GM21360 (cell line): ENCODE results near the gene TSHZ2.
"Not testable (repeated sequence)": the region's sequence is repeated elsewhere in the genome, so short reads cannot be mapped to it uniquely, and the experiment has no call there.

ENCODE experiments used
- ATAC-seq: cut with Tn5 transposase; IDR thresholded peaks from one replicate; pipeline ENCODE4 v1.9.1; 2021; ENCODE audit warnings: mild to moderate bottlenecking, moderate library complexity; ENCODE audit not compliant: unreplicated experiment

The TSHZ2 gene

DNA sequence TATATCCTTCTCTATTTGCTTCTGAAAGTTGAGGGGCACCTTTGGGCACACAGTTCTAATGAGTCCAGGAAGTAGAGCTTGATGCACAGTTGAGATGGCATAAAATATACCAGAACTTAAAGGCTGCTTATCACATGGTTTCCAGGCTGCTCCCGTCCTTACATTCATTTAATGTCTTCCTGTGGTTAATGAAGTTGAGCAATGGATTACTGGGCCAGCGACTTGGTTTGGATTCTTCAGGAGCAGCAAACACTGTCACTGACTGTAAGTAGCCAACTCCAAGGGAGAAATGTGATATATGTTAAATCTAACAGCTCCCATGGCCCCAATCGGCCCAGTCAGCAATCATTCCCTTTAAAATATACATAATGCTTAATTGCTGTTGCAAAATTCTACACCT lies 9.0 kb upstream of the TSHZ2 start:
- ATAC-seq: no peak

DNA sequence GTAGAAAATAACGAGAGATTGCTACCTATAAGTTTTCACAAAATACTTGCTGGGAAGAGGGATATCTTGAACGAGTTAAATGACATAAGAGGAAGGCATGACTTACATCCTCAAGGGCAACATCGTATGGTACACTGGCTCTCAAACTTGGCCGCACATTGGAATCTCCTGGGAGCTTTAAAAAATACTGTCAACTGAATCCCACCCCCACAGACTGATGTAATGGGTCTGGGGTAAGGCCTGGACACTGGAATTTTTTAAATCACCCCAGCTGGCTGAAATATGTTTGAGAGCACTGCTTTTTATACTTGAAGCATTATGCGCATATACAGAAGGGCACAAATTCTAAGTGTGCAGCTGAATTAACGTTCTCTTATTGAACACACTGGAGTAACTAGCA lies 8.0 kb upstream of the TSHZ2 start:
- no peak for ATAC-seq

DNA sequence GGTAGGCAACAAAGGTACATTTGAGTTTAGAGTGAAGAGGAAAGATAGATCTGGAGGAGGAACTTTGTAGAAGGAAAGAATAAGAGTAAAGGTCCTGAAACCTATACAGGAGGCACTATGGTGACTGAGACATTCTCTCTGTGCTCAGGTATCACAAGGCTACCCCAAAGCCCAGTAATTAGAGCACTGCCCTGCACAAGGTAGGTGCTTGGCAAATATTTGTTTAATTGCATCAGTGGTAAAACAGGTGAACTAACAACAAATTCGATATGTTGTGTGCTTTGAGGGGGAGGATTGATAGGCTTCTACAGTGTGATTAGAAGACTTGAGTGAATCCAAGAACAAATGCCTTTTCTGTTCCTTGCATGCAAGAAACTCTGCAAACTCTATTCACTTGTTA lies 6.8 kb upstream of the TSHZ2 start:
- ATAC-seq: no peak

DNA sequence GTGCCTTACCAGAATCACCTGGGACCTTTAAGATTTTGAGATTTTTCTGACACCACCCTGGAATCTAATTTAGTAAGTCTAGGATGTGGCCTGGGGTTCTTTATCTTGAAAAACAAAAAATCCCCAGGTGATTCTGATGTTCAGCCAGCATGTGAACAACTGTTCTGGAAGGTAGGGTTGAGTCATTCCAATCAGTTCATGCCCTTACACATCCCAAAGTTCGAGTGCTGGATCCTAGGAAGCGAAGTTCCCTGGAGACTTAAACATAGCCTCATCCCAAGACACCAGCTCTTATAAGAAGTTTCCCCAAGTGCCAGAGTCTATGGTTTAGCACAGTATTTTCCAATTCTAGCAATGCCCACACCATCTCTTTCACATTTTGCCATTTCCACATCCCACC lies 6.3 kb upstream of the TSHZ2 start:
- no peak for ATAC-seq

DNA sequence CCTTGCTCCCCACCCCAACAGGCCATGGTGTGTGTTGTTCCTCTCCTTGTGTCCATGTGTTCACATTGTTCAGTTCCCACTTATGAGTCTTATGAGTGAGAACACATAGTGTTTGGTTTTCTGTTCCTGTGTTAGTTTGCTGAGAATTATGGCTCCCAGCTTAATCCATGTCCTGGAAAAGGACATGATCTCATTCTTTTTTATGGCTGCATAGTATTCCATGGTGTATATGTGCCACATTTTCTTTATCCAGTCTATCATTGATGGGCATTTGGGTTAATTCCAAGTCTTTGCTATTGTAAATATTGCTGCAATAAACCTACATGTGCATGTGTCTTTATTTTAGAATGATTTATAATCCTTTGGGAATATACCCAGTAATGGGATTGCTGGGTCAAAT lies 5.6 kb upstream of the TSHZ2 start:
- ATAC-seq: not testable (repeated sequence)

DNA sequence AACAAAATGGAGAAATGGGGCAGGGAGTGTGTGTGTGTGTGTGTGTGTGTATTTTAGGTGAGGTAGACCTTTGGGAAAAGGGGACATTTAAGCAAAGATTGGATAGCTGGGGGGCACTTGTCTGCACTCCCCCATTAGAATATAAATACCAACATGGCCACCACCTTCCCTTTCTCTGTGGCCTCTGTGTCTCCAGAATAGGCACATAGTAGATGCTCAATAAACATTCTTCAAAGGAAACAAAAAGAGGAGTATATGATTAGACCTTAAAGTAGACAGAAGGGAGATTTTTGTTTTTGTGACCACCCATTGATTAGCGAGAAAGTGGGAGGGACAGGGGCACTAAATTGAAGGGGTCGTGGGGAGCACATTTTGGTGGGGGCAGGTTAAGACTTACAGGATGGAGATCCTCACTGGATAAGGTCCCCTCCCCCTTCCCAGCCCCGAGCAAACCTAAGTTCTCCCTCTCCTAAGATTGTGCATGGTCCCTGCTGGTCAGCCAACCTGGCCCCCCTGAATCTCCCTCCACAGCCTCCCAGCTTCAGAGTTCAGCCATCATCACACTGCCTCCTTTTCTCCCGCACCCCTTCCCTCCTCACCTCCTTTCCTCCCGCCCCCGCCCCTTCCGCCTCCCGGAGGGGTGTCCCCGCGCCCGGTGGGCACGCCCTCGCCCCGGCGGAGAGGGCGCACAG lies 514 bp upstream of the TSHZ2 start:
- ATAC-seq: no peak

DNA sequence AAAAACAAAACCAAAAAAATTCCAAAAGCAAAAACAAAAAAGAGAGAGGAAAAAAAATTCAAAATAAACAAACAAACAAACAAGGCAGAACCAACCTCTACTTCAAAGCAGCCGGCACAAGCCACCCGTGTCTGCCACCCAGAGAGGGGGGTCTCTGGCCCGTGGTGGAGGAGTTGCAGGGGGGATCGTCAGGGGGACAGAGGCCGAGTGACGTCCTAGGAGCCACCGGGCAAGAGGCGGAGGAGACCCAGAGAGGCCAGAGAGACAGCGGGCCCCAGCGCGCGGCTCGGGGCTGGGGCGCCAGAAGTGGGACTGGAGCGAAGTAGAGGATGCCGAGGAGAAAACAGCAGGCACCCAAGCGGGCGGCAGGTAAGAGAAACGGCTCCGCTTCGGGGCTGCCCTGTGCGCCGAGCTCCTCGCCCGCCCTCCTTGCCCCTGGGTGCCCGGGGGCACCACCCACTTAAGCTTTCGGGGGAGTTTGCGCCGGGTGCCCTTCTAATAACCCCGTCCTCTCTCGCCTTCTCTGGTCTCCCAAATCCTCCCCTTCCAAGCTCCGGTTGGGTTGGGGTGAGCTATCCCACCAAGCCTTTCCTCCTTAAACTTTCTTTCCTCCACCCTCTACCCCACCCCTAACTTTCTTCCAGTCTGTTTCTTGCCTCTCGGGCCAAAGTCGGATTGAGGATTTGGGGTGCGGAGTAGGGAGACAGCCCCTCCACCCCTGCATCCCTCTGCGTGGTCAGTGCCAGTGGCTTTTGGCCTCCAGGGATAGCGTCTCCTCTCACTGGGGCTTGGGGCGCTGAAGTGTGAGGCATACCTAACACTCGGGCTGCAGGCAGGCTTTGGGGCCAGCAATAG lies 1.0 kb downstream of the TSHZ2 start:
- no peak for ATAC-seq

DNA sequence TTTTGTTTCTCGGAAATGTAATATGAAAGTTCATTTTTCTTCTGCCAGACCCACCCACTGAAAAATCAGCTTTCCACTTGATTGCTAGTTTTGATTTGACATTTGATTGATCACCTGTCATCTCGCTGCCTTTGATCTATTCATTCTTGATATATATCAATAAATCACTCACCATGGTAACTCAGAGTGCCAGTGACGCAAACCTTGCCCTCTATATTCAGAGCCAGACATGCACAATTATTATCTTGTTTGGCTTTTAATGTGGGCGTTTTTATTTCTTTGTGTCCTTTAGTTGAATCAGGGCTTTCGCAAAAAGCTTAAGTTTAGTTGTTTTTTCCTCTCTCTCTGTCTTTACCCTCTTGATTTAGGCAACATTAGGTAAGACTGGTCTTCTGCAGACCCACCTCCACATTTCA lies 2.0 kb downstream of the TSHZ2 start:
- no peak for ATAC-seq

DNA sequence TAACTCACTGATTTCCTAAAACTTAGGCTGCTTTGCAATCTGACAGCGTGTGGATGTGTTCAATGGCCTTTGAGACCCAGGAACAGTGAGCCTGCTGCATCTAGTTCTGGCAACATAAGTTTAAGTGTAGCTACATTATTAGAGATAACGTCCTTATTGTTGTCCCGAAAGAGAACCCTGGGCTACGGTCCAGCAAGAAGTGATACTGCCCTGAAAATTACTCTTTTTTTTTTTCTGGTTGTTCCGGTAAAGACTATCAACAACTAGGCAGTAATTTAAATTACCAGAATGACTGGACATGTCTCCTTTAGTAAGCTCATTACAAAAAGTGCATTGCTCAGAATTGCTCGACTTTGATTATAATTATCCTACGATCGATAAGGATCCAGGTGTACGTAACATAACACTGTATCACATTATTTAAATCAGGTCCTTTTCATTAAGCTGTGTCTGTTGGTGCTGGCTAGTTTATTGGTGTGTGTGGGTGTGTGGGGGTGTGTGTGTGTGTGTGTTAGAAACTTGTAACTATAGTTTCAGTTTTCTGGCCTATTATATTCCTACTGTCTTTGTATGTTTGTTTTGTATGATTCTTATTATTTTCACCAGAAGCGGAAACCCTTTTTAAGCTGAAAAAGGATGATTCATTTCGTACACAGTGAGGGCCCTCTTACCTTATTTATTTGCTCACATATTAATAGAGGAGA lies 3.0 kb downstream of the TSHZ2 start:
- ATAC-seq: no peak

DNA sequence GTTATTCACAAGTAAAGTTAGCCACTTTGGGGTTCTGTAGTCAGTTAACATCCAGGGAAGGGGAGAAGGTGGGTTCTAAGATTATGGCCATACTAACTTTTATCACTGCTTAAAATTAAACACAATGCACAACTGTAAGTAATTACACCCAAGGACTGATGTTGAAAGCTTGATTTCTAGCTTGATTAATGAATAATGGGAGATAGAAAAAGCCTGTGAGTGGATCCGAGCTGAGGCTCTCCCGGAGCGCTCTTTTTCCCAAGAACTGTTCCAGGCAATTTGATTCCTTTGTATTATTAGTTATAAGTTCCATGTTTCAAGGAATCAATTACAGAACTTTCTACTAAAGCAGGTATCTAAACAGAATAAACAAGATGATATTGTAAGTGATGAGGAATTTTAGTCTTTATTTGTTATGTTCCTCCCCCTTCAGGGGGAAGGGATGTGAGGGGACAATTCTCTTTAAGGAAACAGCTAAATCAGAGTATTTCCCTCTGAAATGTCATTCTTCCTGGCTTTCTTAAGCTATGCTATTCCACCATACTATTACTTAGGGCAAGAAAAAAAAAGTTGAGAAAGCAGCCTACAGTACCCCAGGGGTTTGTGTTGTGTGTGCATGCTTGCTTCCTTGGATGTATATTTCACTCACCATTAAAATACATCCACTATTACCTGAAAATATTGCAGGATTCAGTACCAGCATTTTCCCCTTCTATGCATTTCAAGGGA lies 3.8 kb downstream of the TSHZ2 start:
- ATAC-seq: no peak

DNA sequence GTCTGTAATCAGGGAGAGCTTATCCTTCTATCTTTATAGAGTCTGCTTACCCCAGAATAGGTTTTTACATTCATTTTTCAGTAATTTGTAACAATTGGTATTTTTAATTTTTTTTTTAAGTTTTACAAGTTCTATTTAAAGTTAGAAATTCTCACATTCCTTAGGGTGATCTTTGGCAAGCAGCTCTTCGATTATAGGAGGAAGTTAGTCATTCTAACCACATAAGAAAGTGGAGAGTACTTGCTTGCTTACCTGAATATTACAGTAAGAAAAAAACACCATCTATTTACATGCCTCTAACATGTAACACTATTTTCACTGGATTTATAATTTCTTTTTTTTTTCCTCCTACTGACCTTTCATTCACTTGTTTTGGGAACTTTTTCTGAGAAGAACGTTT lies 6.7 kb downstream of the TSHZ2 start:
- ATAC-seq: no peak

DNA sequence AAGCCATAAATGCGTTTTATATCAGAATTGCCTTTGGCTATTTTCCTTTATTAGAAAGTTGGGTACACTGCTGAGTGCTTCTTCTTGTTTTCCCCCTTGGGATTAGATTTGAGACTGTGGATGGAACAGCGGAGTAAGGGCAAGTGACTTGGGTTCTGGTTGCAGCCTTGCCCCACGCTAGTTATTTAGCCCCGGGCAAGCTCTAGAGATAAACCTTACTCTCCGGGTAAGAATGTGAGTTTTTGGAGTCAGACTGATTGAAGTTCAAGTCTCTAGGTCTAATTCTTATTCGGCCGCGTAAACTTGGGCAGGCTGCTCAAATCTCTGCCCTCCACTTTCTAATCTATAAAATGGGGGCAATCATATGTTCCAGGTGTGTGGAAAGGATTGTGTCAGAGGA lies 8.9 kb downstream of the TSHZ2 start:
- no peak for ATAC-seq

DNA sequence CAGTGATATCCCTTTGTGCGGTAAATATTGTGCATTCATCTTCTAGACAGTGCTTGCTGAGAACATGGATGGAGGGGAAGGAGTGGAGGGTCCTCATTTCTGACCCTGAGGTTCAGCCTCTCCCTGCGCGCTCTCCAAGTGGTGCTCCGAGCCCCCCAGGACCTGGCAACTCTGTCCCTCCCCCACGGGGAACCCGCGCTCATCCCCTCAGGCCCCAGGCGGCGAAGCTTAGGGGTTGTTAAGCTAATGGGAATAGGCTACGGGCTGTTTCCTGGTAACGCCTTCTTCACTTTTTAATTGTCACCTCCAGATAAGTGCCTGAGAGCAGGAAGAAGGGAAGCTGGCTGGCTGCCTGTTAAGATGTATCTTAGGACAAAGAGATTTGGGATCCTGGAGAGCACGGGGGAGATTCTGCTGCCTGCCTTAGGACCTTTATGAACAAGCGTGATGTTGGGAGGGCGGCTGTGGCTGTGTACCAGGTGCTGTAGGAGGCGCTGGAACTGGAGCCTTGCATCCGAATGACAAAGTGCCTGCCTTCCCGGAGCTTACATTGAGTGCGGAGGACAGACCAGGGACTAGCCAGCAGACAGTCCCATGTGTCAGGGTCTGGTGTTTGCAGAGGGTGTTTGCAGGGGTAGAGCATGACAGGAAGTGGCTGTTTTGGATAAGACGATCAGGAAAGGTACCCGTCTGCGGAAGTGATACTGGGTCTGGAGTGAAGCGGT lies 11.7 kb downstream of the TSHZ2 start:
- no peak for ATAC-seq

DNA sequence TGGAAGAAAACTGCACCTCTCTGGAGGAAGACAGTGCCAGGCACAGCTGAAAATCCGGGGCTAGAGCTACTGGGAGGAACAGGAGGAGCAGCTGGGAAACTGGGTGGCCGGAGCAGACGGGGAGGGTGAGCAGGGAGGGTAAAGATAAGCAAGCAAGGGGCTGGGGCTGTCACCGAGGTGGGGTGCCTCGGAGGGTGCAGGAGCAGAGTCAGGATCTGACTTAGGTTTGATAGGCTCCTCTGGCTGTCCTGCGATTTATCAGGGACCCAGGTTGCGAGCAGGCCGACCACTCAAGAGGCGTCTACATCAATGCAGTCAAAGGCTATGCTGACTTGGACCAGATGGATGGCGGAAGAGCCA lies 12.3 kb downstream of the TSHZ2 start:
- ATAC-seq: no peak

DNA sequence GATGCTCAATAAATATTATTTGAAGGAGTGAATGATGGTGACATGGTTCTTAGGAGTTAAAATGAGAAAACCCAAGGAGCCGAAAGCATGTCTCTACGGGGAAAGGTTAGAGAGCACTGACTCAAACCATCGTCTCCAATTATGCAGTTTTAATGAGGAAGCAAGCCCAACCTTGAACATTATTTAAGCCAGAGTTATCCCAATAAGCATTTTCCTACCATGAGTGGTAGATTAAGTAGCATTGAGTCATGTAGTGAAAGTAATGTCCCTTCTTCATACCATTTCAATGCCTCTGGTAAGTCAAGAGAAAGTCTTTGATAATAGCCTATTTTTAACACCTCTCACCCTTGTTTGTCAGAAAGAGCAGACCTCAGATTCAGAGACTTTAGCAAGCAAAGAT lies 13.5 kb downstream of the TSHZ2 start:
- ATAC-seq: no peak

DNA sequence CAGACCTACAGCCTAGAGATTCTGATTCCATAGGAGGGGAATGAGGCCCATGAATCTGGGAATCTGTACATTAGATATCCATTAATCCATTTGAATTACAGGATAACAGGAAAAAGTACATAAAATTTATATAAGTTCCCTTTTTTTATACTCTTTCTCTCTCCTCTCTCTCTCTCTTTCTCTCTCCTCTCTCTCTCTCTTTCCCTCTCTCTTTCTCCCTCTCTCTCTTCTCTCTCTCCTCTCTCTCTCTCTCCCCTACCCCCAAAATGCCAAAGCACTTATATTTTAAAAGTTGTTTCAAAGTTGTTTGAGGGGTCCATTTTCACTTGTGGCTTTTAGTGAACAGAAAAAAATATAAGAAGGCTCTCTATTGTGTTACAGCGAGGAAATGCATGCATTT lies 15.1 kb downstream of the TSHZ2 start:
- ATAC-seq: no peak

DNA sequence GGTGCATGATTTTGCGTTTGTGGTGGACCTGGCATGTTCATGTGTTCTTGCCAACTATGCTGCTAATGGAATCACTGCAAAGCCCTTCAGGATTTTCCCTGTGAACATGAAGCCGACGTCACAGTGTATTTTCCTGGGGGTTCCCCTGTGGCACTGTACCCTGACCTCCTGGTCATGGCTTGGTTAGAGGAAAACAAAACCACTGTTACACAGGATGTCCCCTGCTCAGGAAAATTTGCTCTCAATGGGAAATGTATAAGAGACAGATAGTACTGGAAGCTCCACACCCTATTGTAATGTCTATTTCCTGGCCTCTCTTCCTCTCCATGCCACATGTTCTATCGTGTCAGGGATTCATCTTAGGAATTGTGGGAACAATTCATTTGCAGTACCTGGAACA lies 19.7 kb downstream of the TSHZ2 start:
- no peak for ATAC-seq

DNA sequence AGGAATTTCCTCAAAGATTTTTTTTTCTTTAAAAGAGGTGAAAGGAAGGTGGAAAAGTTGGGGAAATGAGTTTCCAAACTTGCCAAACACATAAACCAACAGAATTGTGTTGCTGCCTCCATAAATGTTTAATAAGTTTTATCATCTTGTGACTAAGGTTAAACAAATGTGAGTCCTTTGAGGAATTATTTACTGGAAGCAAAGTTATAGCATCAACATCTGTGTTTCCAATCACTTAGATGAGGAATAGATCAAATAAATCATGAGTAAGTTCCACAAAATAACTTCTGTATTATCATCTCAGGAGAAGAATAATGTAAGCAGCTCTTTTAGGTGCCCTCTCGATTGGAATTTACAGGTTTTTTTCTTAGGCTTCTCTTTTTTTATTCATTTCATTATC lies 20.5 kb downstream of the TSHZ2 start:
- ATAC-seq: no peak

DNA sequence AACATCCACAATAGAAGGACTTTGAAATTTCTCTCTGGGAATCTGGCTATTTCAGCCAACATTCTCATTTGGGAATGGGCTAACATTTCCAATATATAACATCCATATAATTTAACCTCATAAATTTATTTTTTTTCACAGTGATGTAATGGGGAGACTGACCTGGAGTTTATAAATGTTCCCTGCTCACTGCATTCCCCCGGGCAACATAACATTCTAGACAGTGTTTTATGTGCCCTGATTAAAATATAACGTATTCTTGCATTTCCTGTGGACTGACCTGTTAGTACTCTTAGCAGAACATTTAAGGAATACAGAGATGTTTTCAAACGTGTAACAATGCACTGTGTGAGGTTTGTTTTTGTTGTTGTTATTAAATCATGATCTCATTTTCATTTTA lies 20.9 kb downstream of the TSHZ2 start:
- ATAC-seq: no peak

DNA sequence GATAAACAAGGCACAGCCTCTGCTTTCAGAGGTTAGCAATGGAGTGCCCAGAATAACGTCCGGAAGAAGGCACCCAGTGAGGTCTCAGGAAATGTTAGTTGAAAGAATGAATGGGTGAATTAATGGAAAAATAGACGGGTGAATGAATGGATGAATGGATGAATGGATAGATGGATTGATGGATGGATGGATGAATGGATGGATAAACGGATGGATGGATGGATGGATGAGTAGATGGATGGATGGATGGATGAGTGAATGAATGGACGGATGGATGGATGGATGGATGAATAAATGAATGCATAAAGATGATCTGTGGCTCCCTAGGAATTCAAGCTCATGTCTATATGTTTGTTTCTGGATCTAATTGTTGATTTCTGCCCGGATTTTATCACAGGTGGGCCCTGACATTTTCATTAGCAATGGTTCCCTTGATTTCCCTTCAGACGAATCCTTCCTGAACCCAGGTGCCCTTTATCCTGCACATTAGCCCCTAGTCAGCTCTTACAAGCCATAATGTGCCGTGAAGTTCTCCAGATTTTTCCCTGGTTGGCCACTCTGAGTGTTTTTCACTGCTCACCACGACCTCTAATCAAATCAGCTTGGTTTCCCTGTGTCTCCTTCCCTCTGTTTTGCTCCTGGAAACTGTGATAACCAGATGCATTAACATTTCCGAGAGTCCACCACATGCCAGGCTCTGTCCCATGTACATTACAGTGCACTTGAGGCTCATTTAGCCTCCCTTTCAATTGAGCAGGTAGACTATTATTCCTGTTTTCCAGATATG lies 22.2 kb downstream of the TSHZ2 start:
- ATAC-seq: no peak
